CD4-positive, alpha-beta T cell (primary cell): ENCODE measurements around the gene EDN1. TPM values are rescaled to one million over a fixed set of nuclear protein-coding genes. Genes with fewer than 3 reads are reported as not detected.

Experiments
- ATAC-seq: fragments of 200-7000 bp; cut with Tn5 transposase; one replicate; pipeline ENCODE4 v1.10.0; 2022; ENCODE audit warnings: mild to moderate bottlenecking; ENCODE audit not compliant: poor library complexity
- CTCF ChIA-PET: fragments of 350-600 bp; sonication (Branson Sonifier 250); formaldehyde crosslinking; loops from one replicate; lab custom pipeline; 2021; ENCODE audit warnings: antibody characterized with exemption, inconsistent platforms; lab: Charles Lee
- POLR2A ChIA-PET: fragments of 350-600 bp; sonication (Branson Sonifier 250); formaldehyde crosslinking; loops from one replicate; lab custom pipeline; 2021; ENCODE audit warnings: antibody characterized with exemption, inconsistent platforms; lab: Charles Lee
- DNase-seq, 14 experiments: peaks; one replicate each; pipeline ENCODE4 v3.0.0-alpha.2; 2013 to 2020; ENCODE audit warnings: mixed read lengths in 2 of 14
- H3K27ac ChIP-seq, 2 donors: one replicate each; pipeline versions ENCODE4 v1.5.1 to v1.7.0; 2013; ENCODE audit warnings: low read length in 2 of 2, low read depth in 1 of 2, mild to moderate bottlenecking in 1 of 2
- H3K27me3 ChIP-seq, 2 experiments: 1 replicate in 1 of 2; 2 replicates in 1 of 2; pipeline versions ENCODE4 v1.6.1 to v1.7.0; 2013; ENCODE audit warnings: low read length in 2 of 2, control low read depth in 1 of 2, mild to moderate bottlenecking in 1 of 2, moderate library complexity in 1 of 2; ENCODE audit not compliant: insufficient read depth in 2 of 2, control insufficient read depth in 1 of 2
- H3K36me3 ChIP-seq: one replicate; pipeline ENCODE4 v1.6.1; 2013; ENCODE audit warnings: low read length, control low read depth; ENCODE audit not compliant: insufficient read depth
- H3K4me1 ChIP-seq: one replicate; pipeline ENCODE4 v1.6.1; 2013; ENCODE audit warnings: low read length, control low read depth; ENCODE audit not compliant: insufficient read depth
- H3K4me3 ChIP-seq: one replicate; pipeline ENCODE4 v1.5.1; 2013; ENCODE audit warnings: mild to moderate bottlenecking, low read length, moderate library complexity
- H3K9me3 ChIP-seq, 2 experiments: 1 replicate in 1 of 2; 2 replicates in 1 of 2; pipeline versions ENCODE4 v1.6.1 to v1.7.0; 2013; ENCODE audit warnings: low read length in 2 of 2, mild to moderate bottlenecking in 2 of 2, control low read depth in 1 of 2, moderate library complexity in 1 of 2; ENCODE audit not compliant: control insufficient read depth in 1 of 2, insufficient read depth in 1 of 2
- H3K27ac Mint-ChIP-seq: one replicate; pipeline ENCODE4 v1.8.0; 2020; ENCODE audit warnings: mixed read lengths
- H3K27me3 Mint-ChIP-seq: one replicate; pipeline ENCODE4 v1.8.0; 2021; ENCODE audit warnings: mixed read lengths
- H3K36me3 Mint-ChIP-seq: one replicate; pipeline ENCODE4 v1.8.0; 2021; ENCODE audit warnings: low read depth, mixed read lengths
- H3K4me1 Mint-ChIP-seq: one replicate; pipeline ENCODE4 v1.8.0; 2021; ENCODE audit warnings: low read depth, mixed read lengths
- H3K4me3 Mint-ChIP-seq: one replicate; pipeline ENCODE4 v1.8.0; 2020; ENCODE audit warnings: mild to moderate bottlenecking, mixed read lengths
- H3K9me3 Mint-ChIP-seq: one replicate; pipeline ENCODE4 v1.8.0; 2020; ENCODE audit warnings: mixed read lengths
- intact Hi-C, 2 experiments: fragments of 100-400 bp; cut with DNase I in 1 of 2; cut with micrococcal nuclease in 1 of 2; formaldehyde crosslinking; loops; one replicate each; pipeline versions ENCODE4 v1.15.1 to v1.9.0; 2023 to 2025; cut with DNase I, micrococcal nuclease
- total RNA-seq, 174 experiments: library from RNA in 2 of 174; stranded (reverse) in 2 of 174; gene quantifications; one replicate each; pipeline ENCODE4 v1.2.3 and lab custom pipeline; 2021 to 2026
- TF ChIP-seq, protein P1 (sequence below): fragments of 200-600 bp; IDR thresholded peaks from one replicate; pipeline ENCODE4 v1.8.0; 2022; ENCODE audit warnings: antibody characterized with exemption, mild to moderate bottlenecking

EDN1 gene
- total RNA-seq, 2 experiments from 2014 or later, result 0.80 to 1.1 TPM

DNA sequence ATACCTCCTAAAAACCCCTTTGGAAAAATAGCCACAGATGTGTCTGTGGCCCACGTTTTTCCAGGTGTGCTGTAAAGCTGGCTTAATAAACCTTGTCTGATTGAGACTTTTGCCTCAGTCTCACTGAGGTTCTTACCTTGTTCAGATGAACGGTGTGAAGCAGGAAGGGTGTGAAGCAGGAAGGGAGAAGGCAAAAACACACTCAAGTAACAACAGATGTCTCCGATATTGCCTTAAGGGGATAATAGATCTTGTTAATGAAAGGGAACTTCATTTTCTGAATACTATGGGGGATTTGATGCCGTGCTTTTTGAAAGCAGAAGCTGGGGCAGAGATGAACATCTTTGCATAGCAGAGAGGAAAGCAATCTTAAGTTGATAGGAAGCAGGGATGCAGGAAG is 37.8 kb downstream of the EDN1 start:
- ATAC-seq, result no peak
- Histone ChIP-seq H3K9me3 (no peaks in the 10 kb centered on the region), H3K27ac (no peak overlapping the region), H3K36me3 (no peaks in the 10 kb centered on the region), H3K4me3 (no peak overlapping the region), H3K27me3 (peaks cover 0 to 5% of the 10 kb centered on the region in 2 experiments), H3K4me1 (no peaks in the 10 kb centered on the region)
- Mint-ChIP-seq H3K27ac (no peak overlapping the region), H3K4me3 (no peak overlapping the region), H3K4me1 (peaks cover 5% of the 10 kb centered on the region), H3K36me3 (no peaks in the 10 kb centered on the region), H3K9me3 (no peaks in the 10 kb centered on the region), H3K27me3 (no peaks in the 10 kb centered on the region)
- TF ChIP-seq, protein P1, sequence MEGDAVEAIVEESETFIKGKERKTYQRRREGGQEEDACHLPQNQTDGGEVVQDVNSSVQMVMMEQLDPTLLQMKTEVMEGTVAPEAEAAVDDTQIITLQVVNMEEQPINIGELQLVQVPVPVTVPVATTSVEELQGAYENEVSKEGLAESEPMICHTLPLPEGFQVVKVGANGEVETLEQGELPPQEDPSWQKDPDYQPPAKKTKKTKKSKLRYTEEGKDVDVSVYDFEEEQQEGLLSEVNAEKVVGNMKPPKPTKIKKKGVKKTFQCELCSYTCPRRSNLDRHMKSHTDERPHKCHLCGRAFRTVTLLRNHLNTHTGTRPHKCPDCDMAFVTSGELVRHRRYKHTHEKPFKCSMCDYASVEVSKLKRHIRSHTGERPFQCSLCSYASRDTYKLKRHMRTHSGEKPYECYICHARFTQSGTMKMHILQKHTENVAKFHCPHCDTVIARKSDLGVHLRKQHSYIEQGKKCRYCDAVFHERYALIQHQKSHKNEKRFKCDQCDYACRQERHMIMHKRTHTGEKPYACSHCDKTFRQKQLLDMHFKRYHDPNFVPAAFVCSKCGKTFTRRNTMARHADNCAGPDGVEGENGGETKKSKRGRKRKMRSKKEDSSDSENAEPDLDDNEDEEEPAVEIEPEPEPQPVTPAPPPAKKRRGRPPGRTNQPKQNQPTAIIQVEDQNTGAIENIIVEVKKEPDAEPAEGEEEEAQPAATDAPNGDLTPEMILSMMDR, result no peak
- DNase-seq, result no peak
- intact Hi-C loops, result no loop called here
- ChIA-PET POLR2A (no interaction called here), CTCF (interaction anchor here (0.6 kb wide), 1 partner anchor 70 kb away, joined by 4 read pairs; no protein-coding TSS in a partner anchor)

DNA sequence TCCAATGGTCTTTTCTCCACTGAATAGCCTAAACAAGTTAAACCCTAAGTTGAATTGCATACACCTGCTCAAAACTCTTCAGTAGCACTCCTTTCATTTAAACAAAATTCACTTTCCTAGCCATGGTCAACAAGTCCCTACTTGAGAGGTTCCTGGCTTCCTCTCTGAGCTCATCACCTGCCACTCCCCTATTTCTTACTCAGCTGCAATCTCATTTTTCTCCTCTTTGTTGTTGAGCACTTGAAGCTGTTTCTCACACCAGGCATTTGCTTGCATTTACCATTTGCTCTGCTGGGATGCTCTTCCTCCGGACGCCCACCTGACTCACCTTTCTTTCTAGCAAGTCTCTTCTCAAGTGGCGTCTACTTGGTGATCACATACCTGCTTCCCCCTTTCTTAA is 38.5 kb downstream of the EDN1 start:
- Mint-ChIP-seq H3K4me1 (peaks cover 5% of the 10 kb centered on the region), H3K27ac (no peak overlapping the region), H3K4me3 (no peak overlapping the region), H3K27me3 (no peaks in the 10 kb centered on the region), H3K36me3 (no peaks in the 10 kb centered on the region), H3K9me3 (no peaks in the 10 kb centered on the region)
- intact Hi-C loops, result no loop called here
- ChIA-PET CTCF (no interaction called here), POLR2A (no interaction called here)
- Histone ChIP-seq H3K27me3 (peaks cover 0 to 5% of the 10 kb centered on the region in 2 experiments), H3K36me3 (no peaks in the 10 kb centered on the region), H3K9me3 (no peaks in the 10 kb centered on the region), H3K4me3 (no peak overlapping the region), H3K27ac (no peak overlapping the region), H3K4me1 (no peaks in the 10 kb centered on the region)
- TF ChIP-seq, protein P1, result no peak
- DNase-seq (no peak), ATAC-seq (no peak)

DNA sequence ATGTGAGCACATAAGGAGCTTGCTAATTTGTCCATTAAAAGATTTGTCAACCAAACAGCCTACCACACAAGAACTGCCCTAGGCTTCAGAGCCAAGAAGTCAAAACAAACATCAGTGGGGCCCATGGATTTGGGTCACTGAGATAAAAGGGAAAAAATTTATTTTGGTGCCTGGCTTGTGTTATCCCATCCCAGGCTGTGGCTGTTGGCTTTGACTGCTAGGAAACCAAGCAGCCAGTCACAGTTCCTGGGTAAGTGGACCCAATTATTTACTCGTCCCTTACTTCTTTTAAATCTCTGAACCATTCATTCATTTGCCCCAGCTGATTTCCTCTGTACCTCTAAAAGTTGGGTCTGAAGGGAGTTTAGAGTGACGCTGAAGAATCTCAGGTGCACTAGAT is 41.3 kb downstream of the EDN1 start:
- H3K27ac Mint-ChIP-seq, result no peak overlapping the region
- no peak overlapping the region for H3K4me3 Mint-ChIP-seq
- H3K9me3 Mint-ChIP-seq, result no peaks in the 10 kb centered on the region
- ATAC-seq (no peak), DNase-seq (no peak)
- no peaks in the 10 kb centered on the region for H3K36me3 Mint-ChIP-seq
- Histone ChIP-seq H3K4me1 (no peaks in the 10 kb centered on the region), H3K27ac (no peak overlapping the region), H3K27me3 (peaks cover 0 to 4% of the 10 kb centered on the region in 2 experiments), H3K36me3 (no peaks in the 10 kb centered on the region), H3K4me3 (no peak overlapping the region), H3K9me3 (no peaks in the 10 kb centered on the region)
- ChIA-PET POLR2A (no interaction called here), CTCF (no interaction called here)
- TF ChIP-seq, protein P1, result no peak
- no peaks in the 10 kb centered on the region for H3K27me3 Mint-ChIP-seq
- intact Hi-C loops, result no loop called here
- peaks cover 5% of the 10 kb centered on the region for H3K4me1 Mint-ChIP-seq
